ENCODE data around the gene ANO1. TPM values are rescaled to one million over a fixed set of nuclear protein-coding genes. Genes with fewer than 3 reads are reported as not detected.
"Not testable (repeated sequence)": the region's sequence is repeated elsewhere in the genome, so short reads cannot be mapped to it uniquely, and the experiment has no call there.

ANO1 gene
- total RNA-seq, 4 donors from 2014 or later, result 5.1 to 17.5 (median 14.5) TPM

DNA sequence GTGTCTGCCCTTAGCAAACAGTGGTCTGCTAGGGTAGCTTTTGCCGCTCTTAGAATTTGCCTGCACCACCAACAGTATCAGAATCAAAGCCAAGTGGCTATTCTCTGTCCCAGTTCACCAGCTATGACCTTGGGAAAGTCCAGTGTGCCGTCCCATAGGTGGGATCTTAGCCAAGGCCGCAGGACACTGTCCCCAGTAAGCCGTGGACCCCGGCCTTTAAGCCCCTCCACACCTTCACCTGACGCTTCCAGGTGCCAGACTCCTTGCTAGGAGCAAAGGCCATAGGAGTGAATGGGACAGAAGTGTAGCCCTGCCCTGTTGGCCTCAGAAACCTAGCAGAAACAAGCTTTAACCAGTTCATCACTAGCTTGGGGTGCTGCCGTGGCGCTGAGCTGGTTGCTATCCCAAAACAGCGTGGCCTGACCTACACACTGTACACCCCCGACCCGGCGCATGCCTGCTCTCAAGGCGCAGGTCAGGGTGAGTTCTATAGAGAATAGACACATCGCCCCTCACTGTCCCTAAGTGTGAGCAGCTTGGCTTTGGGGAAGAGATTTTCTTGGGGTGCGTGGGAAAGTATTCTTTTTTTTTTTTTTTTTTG is 129.5 kb downstream of the ANO1 start:
- Histone ChIP-seq H3K9me3 (no peaks in the 10 kb centered on the region), H3K4me3 (no peak overlapping the region), H3K27ac (no peak overlapping the region), H3K27me3 (no peaks in the 10 kb centered on the region), H3K4me1 (peaks cover 10 to 54% (median 22%) of the 10 kb centered on the region in 3 donors), H3K36me3 (peaks cover 0 to 52% (median 15%) of the 10 kb centered on the region in 3 donors)
- 79 to 82% methylated on average over 10 to 13 of the region's 15 CpGs for WGBS, 2 donors
- intact Hi-C loops (cut with DNase I), result no loop called here
- no peak for DNase-seq
- TF ChIP-seq, protein P1, sequence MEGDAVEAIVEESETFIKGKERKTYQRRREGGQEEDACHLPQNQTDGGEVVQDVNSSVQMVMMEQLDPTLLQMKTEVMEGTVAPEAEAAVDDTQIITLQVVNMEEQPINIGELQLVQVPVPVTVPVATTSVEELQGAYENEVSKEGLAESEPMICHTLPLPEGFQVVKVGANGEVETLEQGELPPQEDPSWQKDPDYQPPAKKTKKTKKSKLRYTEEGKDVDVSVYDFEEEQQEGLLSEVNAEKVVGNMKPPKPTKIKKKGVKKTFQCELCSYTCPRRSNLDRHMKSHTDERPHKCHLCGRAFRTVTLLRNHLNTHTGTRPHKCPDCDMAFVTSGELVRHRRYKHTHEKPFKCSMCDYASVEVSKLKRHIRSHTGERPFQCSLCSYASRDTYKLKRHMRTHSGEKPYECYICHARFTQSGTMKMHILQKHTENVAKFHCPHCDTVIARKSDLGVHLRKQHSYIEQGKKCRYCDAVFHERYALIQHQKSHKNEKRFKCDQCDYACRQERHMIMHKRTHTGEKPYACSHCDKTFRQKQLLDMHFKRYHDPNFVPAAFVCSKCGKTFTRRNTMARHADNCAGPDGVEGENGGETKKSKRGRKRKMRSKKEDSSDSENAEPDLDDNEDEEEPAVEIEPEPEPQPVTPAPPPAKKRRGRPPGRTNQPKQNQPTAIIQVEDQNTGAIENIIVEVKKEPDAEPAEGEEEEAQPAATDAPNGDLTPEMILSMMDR (IDR thresholded peaks at IDR 0.05), result no peak
- no peak for TF ChIP-seq POLR2A (IDR thresholded peaks at IDR 0.05)

DNA sequence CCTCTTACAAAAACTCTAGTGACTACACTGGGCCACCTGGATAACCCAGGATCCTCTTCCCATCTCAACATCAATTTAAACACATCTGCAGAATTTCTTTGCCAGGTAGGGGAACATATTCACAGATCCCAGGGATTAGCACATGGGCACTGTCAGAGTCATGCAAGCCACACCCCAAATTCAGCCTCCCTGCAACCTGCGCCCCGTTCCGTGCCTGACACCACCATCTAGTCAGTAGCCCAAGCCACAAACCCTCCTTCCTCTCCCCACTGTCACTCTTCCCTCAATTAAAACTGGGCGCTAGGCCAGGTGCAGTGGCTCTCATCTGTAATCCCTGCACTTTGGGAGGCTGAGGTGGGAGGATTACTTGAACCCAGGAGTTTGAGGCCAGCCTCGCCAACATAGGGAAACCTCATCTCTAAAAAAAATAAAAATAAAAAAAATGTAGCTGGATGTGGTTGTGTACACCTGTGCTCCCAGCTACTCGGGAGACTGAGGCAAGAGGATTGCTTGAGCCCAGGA is 131.3 kb downstream of the ANO1 start:
- Histone ChIP-seq H3K27me3 (no peaks in the 10 kb centered on the region), H3K36me3 (peaks cover 0 to 52% (median 15%) of the 10 kb centered on the region in 3 donors), H3K4me1 (peaks cover 8 to 44% (median 16%) of the 10 kb centered on the region in 3 donors), H3K9me3 (no peaks in the 10 kb centered on the region), H3K4me3 (no peak overlapping the region), H3K27ac (no peak overlapping the region)
- no peak for DNase-seq
- intact Hi-C loops (cut with DNase I), result no loop called here
- no peak for TF ChIP-seq POLR2A (IDR thresholded peaks at IDR 0.05)
- TF ChIP-seq, protein P1 (IDR thresholded peaks at IDR 0.05), result no peak
- 79 to 82% methylated on average over 4 to 6 of the region's 6 CpGs for WGBS, 2 donors

DNA sequence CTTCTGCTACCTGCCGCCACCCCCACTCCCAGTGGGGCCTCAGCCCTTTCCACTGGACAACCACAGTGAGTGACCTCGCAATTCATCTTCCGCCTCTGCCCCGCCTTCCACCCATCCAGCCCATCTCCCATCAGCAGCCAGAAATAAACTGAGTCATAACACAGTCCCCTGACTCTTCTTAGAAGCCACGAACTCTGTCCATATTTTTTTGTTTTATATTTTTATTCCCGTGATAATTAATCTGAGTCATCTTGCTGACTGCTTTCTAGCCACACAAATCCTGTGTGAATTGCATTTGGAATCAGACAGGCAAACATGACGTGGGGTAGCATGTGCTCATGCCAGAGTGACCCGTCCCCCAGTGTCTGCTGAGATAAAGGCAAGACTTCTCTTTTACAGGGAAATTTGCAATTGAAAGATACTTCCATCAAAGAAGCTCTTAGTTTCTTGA is 132.0 kb downstream of the ANO1 start:
- no peak overlapping the region for H3K27ac ChIP-seq
- H3K27me3 ChIP-seq, result no peaks in the 10 kb centered on the region
- intact Hi-C loops (cut with DNase I), result no loop called here
- H3K4me3 ChIP-seq, result no peak overlapping the region
- no peak for DNase-seq
- no peaks in the 10 kb centered on the region for H3K9me3 ChIP-seq
- peaks cover 0 to 49% (median 15%) of the 10 kb centered on the region in 3 donors for H3K36me3 ChIP-seq
- H3K4me1 ChIP-seq, result peaks cover 2 to 38% (median 9%) of the 10 kb centered on the region in 3 donors
- 60 to 71% methylated on average over 8 of the region's 8 CpGs for WGBS, 2 donors
- TF ChIP-seq, protein P1 (IDR thresholded peaks at IDR 0.05), result no peak
- no peak for TF ChIP-seq POLR2A (IDR thresholded peaks at IDR 0.05)

DNA sequence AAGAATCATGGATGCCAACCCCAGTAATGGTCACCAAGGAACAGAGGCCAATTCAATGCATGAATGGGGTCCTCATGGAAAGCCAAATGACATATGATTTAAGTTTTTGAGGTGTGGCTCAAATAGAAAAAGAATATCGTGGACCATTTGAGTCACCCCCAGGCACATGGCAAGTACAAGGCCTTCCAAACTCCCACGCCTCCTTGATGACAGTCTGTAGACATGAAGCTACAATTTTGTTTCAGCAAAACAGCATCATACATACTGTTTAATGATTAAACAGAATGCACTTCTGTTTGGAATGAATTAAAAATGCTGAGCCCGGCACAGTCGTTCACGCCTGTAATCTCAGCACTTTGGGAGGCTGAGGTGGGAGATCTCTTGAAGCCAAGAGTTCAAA is 132.4 kb downstream of the ANO1 start:
- TF ChIP-seq, protein P1 (IDR thresholded peaks at IDR 0.05), result no peak
- no peak for TF ChIP-seq POLR2A (IDR thresholded peaks at IDR 0.05)
- 73 to 81% methylated on average over 5 of the region's 5 CpGs for WGBS, 2 donors
- intact Hi-C loops (cut with DNase I), result no loop called here
- no peaks in the 10 kb centered on the region for H3K9me3 ChIP-seq
- H3K36me3 ChIP-seq, result peaks cover 0 to 44% (median 15%) of the 10 kb centered on the region in 3 donors
- H3K4me1 ChIP-seq, result peaks cover 0 to 33% (median 7%) of the 10 kb centered on the region in 3 donors
- no peak overlapping the region for H3K27ac ChIP-seq
- DNase-seq, result no peak
- no peaks in the 10 kb centered on the region for H3K27me3 ChIP-seq
- H3K4me3 ChIP-seq, result no peak overlapping the region

DNA sequence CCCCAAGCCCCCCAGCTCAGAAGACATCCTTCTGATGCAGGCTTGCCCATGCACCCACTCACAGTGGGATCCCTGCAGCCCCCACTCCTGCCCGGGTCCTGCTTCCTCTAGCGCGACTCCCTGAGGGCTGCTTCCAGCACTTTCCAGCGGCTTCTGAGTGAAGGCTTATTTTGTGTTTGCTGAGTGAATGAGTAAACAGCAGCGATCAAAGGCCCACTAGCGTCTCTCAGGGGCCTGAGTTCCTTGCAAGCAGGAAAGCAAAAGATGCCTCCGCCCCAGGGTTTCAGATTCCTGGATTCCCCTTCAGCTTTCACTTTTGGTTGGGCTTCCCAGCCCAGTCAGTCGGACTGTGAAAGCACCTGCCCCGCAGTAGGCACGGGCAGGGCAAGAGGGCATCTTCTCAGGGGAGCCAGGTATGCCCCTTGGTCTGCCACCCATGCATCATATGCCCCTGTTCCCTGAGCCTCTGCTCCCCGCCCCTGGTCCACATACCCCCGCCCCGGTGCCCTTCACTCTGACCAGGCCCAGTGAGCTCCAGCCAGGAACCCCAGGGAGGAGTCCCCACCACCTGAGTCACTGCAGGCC is 134.2 kb downstream of the ANO1 start:
- intact Hi-C loops (cut with DNase I), result no loop called here
- H3K27ac ChIP-seq, result no peak overlapping the region
- no peak for DNase-seq
- TF ChIP-seq, protein P1 (IDR thresholded peaks at IDR 0.05), result no peak
- no peak for TF ChIP-seq POLR2A (IDR thresholded peaks at IDR 0.05)
- no peaks in the 10 kb centered on the region for H3K9me3 ChIP-seq
- no peaks in the 10 kb centered on the region for H3K27me3 ChIP-seq
- peak overlapping the region in 2 of 4 donors; percentile 22 to 54 for H3K4me3 ChIP-seq
- H3K36me3 ChIP-seq, result peaks cover 0 to 26% (median 5%) of the 10 kb centered on the region in 3 donors
- peaks cover 0 to 17% (median 6%) of the 10 kb centered on the region in 3 donors for H3K4me1 ChIP-seq
- 28 to 33% methylated on average over 6 to 7 of the region's 13 CpGs for WGBS, 2 donors

DNA sequence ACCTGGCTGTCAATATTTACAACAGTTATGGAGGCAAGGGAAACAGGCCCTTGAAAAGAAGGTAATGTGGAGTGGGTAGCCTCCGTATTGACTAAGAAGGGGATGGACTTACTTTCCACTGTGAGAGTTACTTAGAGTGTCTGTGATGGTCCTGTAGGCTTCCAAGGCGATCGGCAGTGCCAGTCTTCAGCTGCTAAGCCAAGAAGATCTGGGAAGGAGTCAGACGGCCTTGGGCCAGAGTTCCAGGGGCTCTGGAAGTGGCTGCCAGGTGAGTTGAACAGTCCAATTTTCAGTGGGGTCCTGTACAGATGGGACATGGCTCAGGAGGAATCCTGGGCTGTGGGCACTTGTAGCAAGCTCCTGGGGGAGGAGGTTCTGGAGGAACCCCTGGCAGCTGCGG is 139.3 kb downstream of the ANO1 start:
- 79 to 84% methylated on average over 5 of the region's 5 CpGs for WGBS, 2 donors
- H3K4me1 ChIP-seq; H3K36me3 ChIP-seq; DNase-seq; H3K9me3 ChIP-seq; intact Hi-C loops (cut with DNase I); H3K4me3 ChIP-seq; H3K27ac ChIP-seq: not testable (repeated sequence)
- H3K27me3 ChIP-seq, result peaks cover 0 to 10% (median 0%) of the 10 kb centered on the region in 4 donors

DNA sequence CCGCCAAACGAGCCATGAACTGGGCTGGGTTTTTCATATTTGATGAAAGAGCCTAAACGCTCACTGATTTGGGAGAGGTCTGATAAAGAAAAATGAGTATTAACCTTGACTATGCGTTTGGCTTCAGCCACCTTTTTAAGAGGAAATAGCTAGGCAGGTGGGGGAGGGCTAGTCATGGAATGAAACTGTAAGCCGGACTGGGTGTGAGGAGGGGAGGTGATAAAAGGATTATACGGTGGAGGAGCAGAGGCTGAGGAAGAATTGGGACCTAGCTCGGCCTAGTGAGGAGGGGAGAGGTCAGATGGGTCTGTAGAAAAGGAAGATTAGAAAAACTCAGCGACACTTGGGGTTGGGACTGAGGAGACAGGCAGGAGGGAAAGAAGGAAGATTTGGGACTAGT is 140.0 kb downstream of the ANO1 start:
- H3K27me3 ChIP-seq, result peaks cover 0 to 10% (median 0%) of the 10 kb centered on the region in 4 donors
- H3K27ac ChIP-seq; H3K36me3 ChIP-seq; intact Hi-C loops (cut with DNase I); H3K4me1 ChIP-seq; DNase-seq; H3K4me3 ChIP-seq; H3K9me3 ChIP-seq: not testable (repeated sequence)
- 67 to 70% methylated on average over 8 of the region's 8 CpGs for WGBS, 2 donors
